GM12878 (cell line): ENCODE data around the gene DPF3. TPM values are rescaled to one million over a fixed set of nuclear protein-coding genes. Genes with fewer than 3 reads are reported as not detected.

ENCODE experiments used
- ATAC-seq: fragments of 200-7000 bp; cut with Tn5 transposase; 3 replicates; pipeline ENCODE4 v1.9.1; 2020; ENCODE audit warnings: mild to moderate bottlenecking, moderate library complexity
- BruUV-seq: library from RNA; stranded (reverse); fragments of 400-500 nt; replicated peaks from 2 replicates; lab custom pipeline; 2021; lab: Mats Ljungman, UMichigan
- CTCF ChIA-PET: fragments of 300-600 bp; sonication (Branson Sonifier 250); formaldehyde crosslinking; extraction: SDS; loops from one replicate; lab custom pipeline; 2021; ENCODE audit warnings: inconsistent platforms; lab: Yijun Ruan, JAX
- POLR2A ChIA-PET: fragments of 350-600 bp; formaldehyde crosslinking; extraction: SDS; loops from one replicate; lab custom pipeline; 2021; ENCODE audit warnings: inconsistent platforms; lab: Charles Lee
- RAD21 ChIA-PET: fragments of 300-600 bp; sonication (Branson Sonifier 250); formaldehyde crosslinking; loops from one replicate; lab custom pipeline; 2023; ENCODE audit warnings: antibody characterized with exemption; ENCODE audit not compliant: unreplicated experiment; lab: Charles Lee
- SMC1A ChIA-PET: fragments of 300-600 bp; sonication (Branson Sonifier 250); formaldehyde crosslinking; loops from one replicate; lab custom pipeline; 2023; ENCODE audit not compliant: unreplicated experiment, uncharacterized antibody; lab: Charles Lee
- DNase-seq: peaks from one replicate; pipeline ENCODE4 v3.0.0-alpha.2; 2011; ENCODE audit warnings: low read depth, low spot score
- FAIRE-seq: peaks from 3 replicates; lab custom pipeline; 2011; peaks lifted over from hg19 to GRCh38; lab: Jason Lieb, UNC
- H2AFZ ChIP-seq: 2 replicates; pipeline ENCODE4 v1.6.0; 2011; ENCODE audit warnings: low read depth, low read length, control low read depth; ENCODE audit not compliant: control insufficient read depth
- H3K27ac ChIP-seq: 2 replicates; pipeline ENCODE4 v1.5.1; 2011; ENCODE audit warnings: control low read depth; ENCODE audit not compliant: control insufficient read depth, insufficient read depth
- H3K27me3 ChIP-seq, 2 experiments: replicated peaks in 1 of 2; 2 replicates each; pipeline versions ENCODE4 v1.6.0 to v1.6.1; 2011; ENCODE audit warnings: low read length in 1 of 2; ENCODE audit not compliant: control insufficient read depth in 2 of 2, insufficient read depth in 2 of 2
- H3K36me3 ChIP-seq, 2 experiments: 2 replicates each; pipeline ENCODE4 v1.5.1; 2011; ENCODE audit warnings: low read length in 1 of 2; ENCODE audit not compliant: control insufficient read depth in 2 of 2, insufficient read depth in 2 of 2
- H3K4me1 ChIP-seq: 2 replicates; pipeline ENCODE4 v1.6.1; 2011; ENCODE audit warnings: mild to moderate bottlenecking, low read length, moderate library complexity, mixed read lengths; ENCODE audit not compliant: control insufficient read depth, insufficient read depth
- H3K4me2 ChIP-seq: 2 replicates; pipeline ENCODE4 v1.6.0; 2011; ENCODE audit warnings: control low read depth; ENCODE audit not compliant: control insufficient read depth, insufficient read depth
- H3K4me3 ChIP-seq: fragments of 200-600 bp; sonication (generic); 2 replicates; pipeline ENCODE4 v1.5.1; 2016
- H3K79me2 ChIP-seq: 2 replicates; pipeline ENCODE4 v1.6.0; 2011; ENCODE audit warnings: low read length; ENCODE audit not compliant: control insufficient read depth, insufficient read depth
- H3K9ac ChIP-seq: 2 replicates; pipeline ENCODE4 v1.8.0; 2011; ENCODE audit warnings: low read length, control low read depth, mixed read lengths; ENCODE audit not compliant: control insufficient read depth, insufficient read depth
- H3K9me3 ChIP-seq: replicated peaks from 3 replicates; pipeline ENCODE4 v1.5.1; 2011; ENCODE audit warnings: mild to moderate bottlenecking, low read length; ENCODE audit not compliant: control insufficient read depth, insufficient read depth
- H4K20me1 ChIP-seq: 2 replicates; pipeline ENCODE4 v1.6.0; 2011; ENCODE audit not compliant: control insufficient read depth, insufficient read depth
- CBX5 ChIP-seq: sonication (generic); IDR thresholded peaks from 2 replicates; pipeline ENCODE4 v1.6.1; 2016; ENCODE audit warnings: low read depth, moderate library complexity, mild to moderate bottlenecking, inconsistent platforms
- MAX ChIP-seq: IDR thresholded peaks from 2 replicates; pipeline ENCODE4 v1.6.1; 2012; ENCODE audit warnings: low read depth, low read length, improper control_type of control experiment
- NR2C2 ChIP-seq: IDR thresholded peaks from 2 replicates; pipeline ENCODE4 v1.6.1; 2011; ENCODE audit warnings: borderline replicate concordance, low read depth; ENCODE audit not compliant: control insufficient read depth, insufficient read length
- NR2F1 ChIP-seq: fragments of 450-650 bp; conservative IDR thresholded peaks from 2 replicates; pipeline ENCODE4 v1.6.1; 2017; ENCODE audit warnings: mild to moderate bottlenecking
- RELA ChIP-seq: fragments of 450-650 bp; IDR thresholded peaks from 2 replicates; pipeline ENCODE4 v1.8.0; 2014; ENCODE audit warnings: borderline replicate concordance; ENCODE audit not compliant: partially characterized antibody
- REST ChIP-seq: IDR thresholded peaks from 2 replicates; pipeline ENCODE4 v1.6.1; 2012; ENCODE audit warnings: mild to moderate bottlenecking, low read depth, low read length
- TAF1 ChIP-seq: IDR thresholded peaks from 2 replicates; pipeline ENCODE4 v1.6.1; 2011; ENCODE audit warnings: mild to moderate bottlenecking, low read depth, low read length, borderline replicate concordance
- ZBTB33 ChIP-seq: fragments of 450-650 bp; IDR thresholded peaks from 2 replicates; pipeline ENCODE4 v1.6.1; 2017; ENCODE audit warnings: mild to moderate bottlenecking
- ZSCAN29 ChIP-seq: fragments of 450-650 bp; IDR thresholded peaks from 2 replicates; pipeline ENCODE4 v1.6.1; 2017; ENCODE audit warnings: mild to moderate bottlenecking, moderate library complexity
- WGBS: methylation state at CpG from one replicate; pipeline ENCODE4 v1.1.6; 2016; ENCODE audit warnings: low lambda C conversion rate; ENCODE audit not compliant: insufficient replicate concordance, insufficient coverage; ENCODE audit errors: missing lambda C conversion rate; 5-methylcytosine and 5-hydroxymethylcytosine counted together
- in situ Hi-C: fragments of 300-500 bp; cut with MboI; formaldehyde crosslinking; loops from 9 replicates; pipeline ENCODE4 v1.14.3; 2018; ENCODE audit warnings: mixed read lengths
- intact Hi-C: fragments of 100-400 bp; cut with micrococcal nuclease; formaldehyde crosslinking; loops from one replicate; pipeline ENCODE4 v1.14.2; 2022; ENCODE audit not compliant: unreplicated experiment
- polyA plus RNA-seq, 11 experiments: library from polyadenylated mRNA; depleted of rRNA in 4 of 11; unstranded in 6 of 11; stranded (reverse) in 5 of 11; fragments of >200 nt; fragmentation: Nextera tagmentation in 4 of 11; fragmentation: Illumina TruSeq in 1 of 11; extraction: Ambion mirVana in 4 of 11; extraction: Trizol in 1 of 11; gene quantifications; 1 replicate in 1 of 11; 2 replicates in 10 of 11; pipeline versions ENCODE4 v1.2.1 to v1.2.3, GENCODE V29; 2011 to 2016; ENCODE audit warnings: inconsistent platforms in 2 of 11, missing spikeins in 2 of 11, low read depth in 1 of 11
- total RNA-seq, 4 experiments: library from RNA; depleted of rRNA in 3 of 4; stranded (reverse); fragments of >200 nt in 3 of 4; fragmentation: Illumina TruSeq in 1 of 4; extraction: Trizol in 1 of 4; gene quantifications; 2 replicates each; pipeline versions ENCODE4 v1.2.1 to v1.2.3, GENCODE V29; 2013 to 2021
- TF ChIP-seq, protein P1 (sequence below): fragments of 450-650 bp; formaldehyde crosslinking; IDR thresholded peaks from 2 replicates; pipeline ENCODE4 v1.4.0; 2020; ENCODE audit warnings: mild to moderate bottlenecking, moderate library complexity
- TF ChIP-seq, protein P2 (sequence below), 3 experiments: IDR thresholded peaks in 2 of 3; conservative IDR thresholded peaks in 1 of 3; 2 replicates each; pipeline ENCODE4 v1.5.1; 2011; ENCODE audit warnings: low read depth in 3 of 3, low read length in 3 of 3, mild to moderate bottlenecking in 3 of 3, control low read depth in 2 of 3, moderate library complexity in 2 of 3, inconsistent platforms in 1 of 3, mixed read lengths in 1 of 3; ENCODE audit not compliant: control insufficient read depth in 2 of 3, insufficient read depth in 1 of 3; ENCODE audit errors: extremely low read depth in 1 of 3

The DPF3 gene
- total and polyA plus RNA-seq, 10 of the 15 experiments (the other 5 are each of a cell fraction or from before 2014, with no cell fraction given): 0.69 to 8.0 (median 2.2) TPM

GRCh38 chr14:72743626-72744025, 150.3 kb downstream of the DPF3 start (continued):
- TF ChIP-seq, protein P1, sequence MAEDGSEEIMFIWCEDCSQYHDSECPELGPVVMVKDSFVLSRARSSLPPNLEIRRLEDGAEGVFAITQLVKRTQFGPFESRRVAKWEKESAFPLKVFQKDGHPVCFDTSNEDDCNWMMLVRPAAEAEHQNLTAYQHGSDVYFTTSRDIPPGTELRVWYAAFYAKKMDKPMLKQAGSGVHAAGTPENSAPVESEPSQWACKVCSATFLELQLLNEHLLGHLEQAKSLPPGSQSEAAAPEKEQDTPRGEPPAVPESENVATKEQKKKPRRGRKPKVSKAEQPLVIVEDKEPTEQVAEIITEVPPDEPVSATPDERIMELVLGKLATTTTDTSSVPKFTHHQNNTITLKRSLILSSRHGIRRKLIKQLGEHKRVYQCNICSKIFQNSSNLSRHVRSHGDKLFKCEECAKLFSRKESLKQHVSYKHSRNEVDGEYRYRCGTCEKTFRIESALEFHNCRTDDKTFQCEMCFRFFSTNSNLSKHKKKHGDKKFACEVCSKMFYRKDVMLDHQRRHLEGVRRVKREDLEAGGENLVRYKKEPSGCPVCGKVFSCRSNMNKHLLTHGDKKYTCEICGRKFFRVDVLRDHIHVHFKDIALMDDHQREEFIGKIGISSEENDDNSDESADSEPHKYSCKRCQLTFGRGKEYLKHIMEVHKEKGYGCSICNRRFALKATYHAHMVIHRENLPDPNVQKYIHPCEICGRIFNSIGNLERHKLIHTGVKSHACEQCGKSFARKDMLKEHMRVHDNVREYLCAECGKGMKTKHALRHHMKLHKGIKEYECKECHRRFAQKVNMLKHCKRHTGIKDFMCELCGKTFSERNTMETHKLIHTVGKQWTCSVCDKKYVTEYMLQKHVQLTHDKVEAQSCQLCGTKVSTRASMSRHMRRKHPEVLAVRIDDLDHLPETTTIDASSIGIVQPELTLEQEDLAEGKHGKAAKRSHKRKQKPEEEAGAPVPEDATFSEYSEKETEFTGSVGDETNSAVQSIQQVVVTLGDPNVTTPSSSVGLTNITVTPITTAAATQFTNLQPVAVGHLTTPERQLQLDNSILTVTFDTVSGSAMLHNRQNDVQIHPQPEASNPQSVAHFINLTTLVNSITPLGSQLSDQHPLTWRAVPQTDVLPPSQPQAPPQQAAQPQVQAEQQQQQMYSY (CRISPR knock-in tag): no peak

DNA sequence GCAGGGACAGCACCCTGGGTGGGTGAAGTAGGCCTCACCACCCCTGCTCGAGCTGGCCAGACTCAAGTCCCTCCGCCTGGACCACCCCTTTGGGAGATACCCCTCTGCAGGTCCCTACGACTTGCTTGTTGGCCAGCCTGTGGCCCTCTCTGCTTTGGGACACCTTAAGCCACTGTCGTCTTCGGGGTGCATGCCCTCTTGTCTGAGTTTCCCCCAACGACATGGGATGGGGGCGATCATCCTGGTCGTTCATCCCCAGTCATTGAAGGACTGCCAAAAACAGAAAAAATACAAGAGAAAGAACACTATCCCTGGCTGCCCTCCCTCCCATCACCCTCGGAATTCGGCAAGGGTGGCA, 151.1 kb downstream of the DPF3 start:
- H3K36me3 ChIP-seq: no peaks in the 10 kb centered on the region; a peak in 2 of 4 replicates
- H3K27ac ChIP-seq: no peak overlapping the region
- no peaks in the 10 kb centered on the region for H4K20me1 ChIP-seq
- no peaks in the 10 kb centered on the region for H3K79me2 ChIP-seq
- H3K4me2 ChIP-seq: no peak overlapping the region
- POLR2A ChIA-PET: no interaction called here
- RAD21 ChIA-PET: no interaction called here
- H3K4me3 ChIP-seq: no peak overlapping the region
- ATAC-seq (no peak), DNase-seq (no peak), FAIRE-seq (no peak)
- 61% methylated on average over 10 of the region's 10 CpGs for WGBS
- no peaks in the 10 kb centered on the region; the same call in 2 of the 3 replicates for H3K9me3 ChIP-seq
- CTCF ChIA-PET: no interaction called here
- H3K27me3 ChIP-seq: no peaks in the 10 kb centered on the region; a peak in 1 of 4 replicates
- SMC1A ChIA-PET: no interaction called here
- H2AFZ ChIP-seq: no peak overlapping the region
- no TSS peak for BruUV-seq
- in situ Hi-C loops: no loop called here
- H3K9ac ChIP-seq: no peak overlapping the region
- H3K4me1 ChIP-seq: no peaks in the 10 kb centered on the region
- intact Hi-C loops: no loop called here
- TF ChIP-seq, protein P2, sequence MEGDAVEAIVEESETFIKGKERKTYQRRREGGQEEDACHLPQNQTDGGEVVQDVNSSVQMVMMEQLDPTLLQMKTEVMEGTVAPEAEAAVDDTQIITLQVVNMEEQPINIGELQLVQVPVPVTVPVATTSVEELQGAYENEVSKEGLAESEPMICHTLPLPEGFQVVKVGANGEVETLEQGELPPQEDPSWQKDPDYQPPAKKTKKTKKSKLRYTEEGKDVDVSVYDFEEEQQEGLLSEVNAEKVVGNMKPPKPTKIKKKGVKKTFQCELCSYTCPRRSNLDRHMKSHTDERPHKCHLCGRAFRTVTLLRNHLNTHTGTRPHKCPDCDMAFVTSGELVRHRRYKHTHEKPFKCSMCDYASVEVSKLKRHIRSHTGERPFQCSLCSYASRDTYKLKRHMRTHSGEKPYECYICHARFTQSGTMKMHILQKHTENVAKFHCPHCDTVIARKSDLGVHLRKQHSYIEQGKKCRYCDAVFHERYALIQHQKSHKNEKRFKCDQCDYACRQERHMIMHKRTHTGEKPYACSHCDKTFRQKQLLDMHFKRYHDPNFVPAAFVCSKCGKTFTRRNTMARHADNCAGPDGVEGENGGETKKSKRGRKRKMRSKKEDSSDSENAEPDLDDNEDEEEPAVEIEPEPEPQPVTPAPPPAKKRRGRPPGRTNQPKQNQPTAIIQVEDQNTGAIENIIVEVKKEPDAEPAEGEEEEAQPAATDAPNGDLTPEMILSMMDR (IDR thresholded peaks at IDR 0.05 in 2 of 3, conservative IDR thresholded peaks at IDR 0.05 in 1 of 3; ENCODE audit: control insufficient read depth in 2 of 3, extremely low read depth in 1 of 3, insufficient read depth in 1 of 3, low read depth in 3 of 3, low read length in 3 of 3): no peak
- TF ChIP-seq MAX (no peak), ZBTB33 (no peak), TAF1 (no peak), NR2C2 (no peak), ZSCAN29 (no peak), NR2F1 (no peak), REST (no peak), RELA (no peak), CBX5 (no peak)
